KOPT-K1 (cell line): Measurements from ENCODE around the gene CAMSAP1.
"Not testable (repeated sequence)": the region's sequence is repeated elsewhere in the genome, so short reads cannot be mapped to it uniquely, and the experiment has no call there.

ENCODE experiments used
- H3K27ac ChIP-seq: fragments of 200-600 bp; sonication (generic); 2 replicates; pipeline ENCODE4 v1.5.1; 2016; ENCODE audit warnings: antibody characterized with exemption, mild to moderate bottlenecking, low read depth, low read length; ENCODE audit not compliant: poor library complexity, severe bottlenecking
- H3K36me3 ChIP-seq: fragments of 200-600 bp; sonication (generic); 2 replicates; pipeline ENCODE4 v1.5.1; 2017; ENCODE audit warnings: antibody characterized with exemption, mild to moderate bottlenecking, low read length, moderate library complexity; ENCODE audit not compliant: insufficient read depth
- H3K9me3 ChIP-seq: fragments of 200-600 bp; sonication (generic); 2 replicates; pipeline ENCODE4 v1.5.1; 2017; ENCODE audit warnings: antibody characterized with exemption, low read length, mild to moderate bottlenecking; ENCODE audit not compliant: insufficient read depth, poor library complexity, severe bottlenecking

Gene CAMSAP1

GRCh38 chr9:135907431-135908092, at the start of gene CAMSAP1:
TSS of gene CAMSAP1 (minus strand) at chr9:135907546. CDS start at chr9:135907159, 387 bp downstream.
- peaks cover 40% of the 10 kb centered on the region for H3K36me3 ChIP-seq
- H3K9me3 ChIP-seq, result no peaks in the 10 kb centered on the region
- peak within 1 kb of the TSS; percentile 69 for H3K27ac ChIP-seq

DNA sequence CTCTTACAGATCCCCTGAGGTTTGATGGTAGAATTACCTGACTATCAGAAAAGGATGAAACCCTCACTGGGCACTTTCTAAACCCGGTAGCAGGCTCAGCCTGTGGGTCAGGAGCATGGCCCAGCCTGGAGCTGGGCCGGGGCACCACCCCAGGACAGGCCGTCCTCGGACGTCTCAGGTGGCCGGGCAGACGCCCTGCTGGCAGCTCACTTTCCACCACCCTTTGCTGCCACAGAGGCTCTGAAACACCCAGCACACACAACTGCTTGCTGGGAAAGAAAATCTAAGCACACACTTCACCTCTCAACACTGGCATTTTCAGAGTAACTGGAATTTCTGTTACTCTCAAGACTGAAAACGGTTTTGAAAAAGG, 49.4 kb upstream of the CAMSAP1 start:
- Histone ChIP-seq H3K9me3 (no peaks in the 10 kb centered on the region), H3K27ac (no peak overlapping the region), H3K36me3 (peaks cover 25% of the 10 kb centered on the region; the same call in 1 of the 2 replicates)

- Histone ChIP-seq H3K27ac (no peak overlapping the region), H3K9me3 (no peaks in the 10 kb centered on the region), H3K36me3 (peaks cover 25% of the 10 kb centered on the region; the same call in 1 of the 2 replicates)
Measured at GRCh38 chr9:135955934-135956801, 48.8 kb upstream of the CAMSAP1 start.

GRCh38 chr9:135952664-135953206, 45.4 kb upstream of the CAMSAP1 start:
- Histone ChIP-seq H3K36me3 (peaks cover 38% of the 10 kb centered on the region; the same call in 1 of the 2 replicates), H3K27ac (no peak overlapping the region), H3K9me3 (no peaks in the 10 kb centered on the region)

- H3K36me3 ChIP-seq, result peaks cover 45% of the 10 kb centered on the region
- no peaks in the 10 kb centered on the region for H3K9me3 ChIP-seq
- H3K27ac ChIP-seq, result no peak overlapping the region
Measured at GRCh38 chr9:135951889-135952663, 44.7 kb upstream of the CAMSAP1 start.

GRCh38 chr9:135951310-135951709, 44.0 kb upstream of the CAMSAP1 start:
- not testable (repeated sequence) for H3K9me3 ChIP-seq, H3K27ac ChIP-seq
- H3K36me3 ChIP-seq, result peaks cover 52% of the 10 kb centered on the region

DNA sequence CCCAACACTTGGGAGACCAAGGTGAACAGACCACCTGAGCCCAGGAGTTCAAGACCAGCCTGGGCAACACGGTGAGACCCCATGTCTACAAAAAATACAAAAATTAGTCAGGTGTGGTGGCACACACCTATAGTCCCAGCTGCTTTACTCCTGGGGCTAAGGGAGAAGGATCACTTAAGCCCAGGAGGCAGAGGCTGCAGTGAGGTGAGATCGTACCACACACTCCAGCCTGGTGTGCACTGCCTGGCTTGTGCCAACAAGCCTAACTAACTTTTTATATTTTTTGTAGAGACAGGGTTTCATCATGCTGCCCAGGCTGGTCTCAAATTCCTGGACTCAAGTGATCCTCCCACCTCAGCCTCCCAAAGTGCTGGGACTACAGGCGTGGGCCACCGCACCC, 43.5 kb upstream of the CAMSAP1 start:
- H3K27ac ChIP-seq, H3K9me3 ChIP-seq: not testable (repeated sequence)
- peaks cover 57% of the 10 kb centered on the region for H3K36me3 ChIP-seq

DNA sequence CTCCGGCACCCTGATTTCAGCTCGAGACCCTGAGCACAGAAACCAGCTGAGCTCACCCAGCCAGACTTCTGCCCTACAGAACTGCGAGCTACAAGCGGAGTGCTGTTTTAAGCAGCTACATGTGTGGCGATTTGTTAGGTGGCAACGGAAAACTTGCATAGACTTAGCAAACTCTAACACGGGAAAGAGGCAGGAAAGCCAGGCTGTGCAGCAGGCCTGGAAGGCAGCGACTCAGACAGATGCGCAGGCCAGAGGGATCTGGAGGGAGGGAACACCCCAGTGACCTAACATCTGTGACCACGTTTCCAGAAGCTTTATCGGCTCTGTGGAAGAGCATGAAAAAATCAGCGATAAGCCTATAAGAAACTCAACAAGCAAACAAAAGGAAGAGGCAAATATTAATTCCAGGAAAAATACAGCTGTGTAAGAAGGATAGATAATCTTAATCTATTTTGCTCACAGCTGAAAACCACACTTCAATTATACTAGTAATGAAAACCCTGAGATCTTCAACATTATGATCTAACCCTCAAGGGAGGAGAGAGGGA, 42.9 kb upstream of the CAMSAP1 start:
- no peaks in the 10 kb centered on the region for H3K9me3 ChIP-seq
- peaks cover 63% of the 10 kb centered on the region for H3K36me3 ChIP-seq
- no peak overlapping the region for H3K27ac ChIP-seq

DNA sequence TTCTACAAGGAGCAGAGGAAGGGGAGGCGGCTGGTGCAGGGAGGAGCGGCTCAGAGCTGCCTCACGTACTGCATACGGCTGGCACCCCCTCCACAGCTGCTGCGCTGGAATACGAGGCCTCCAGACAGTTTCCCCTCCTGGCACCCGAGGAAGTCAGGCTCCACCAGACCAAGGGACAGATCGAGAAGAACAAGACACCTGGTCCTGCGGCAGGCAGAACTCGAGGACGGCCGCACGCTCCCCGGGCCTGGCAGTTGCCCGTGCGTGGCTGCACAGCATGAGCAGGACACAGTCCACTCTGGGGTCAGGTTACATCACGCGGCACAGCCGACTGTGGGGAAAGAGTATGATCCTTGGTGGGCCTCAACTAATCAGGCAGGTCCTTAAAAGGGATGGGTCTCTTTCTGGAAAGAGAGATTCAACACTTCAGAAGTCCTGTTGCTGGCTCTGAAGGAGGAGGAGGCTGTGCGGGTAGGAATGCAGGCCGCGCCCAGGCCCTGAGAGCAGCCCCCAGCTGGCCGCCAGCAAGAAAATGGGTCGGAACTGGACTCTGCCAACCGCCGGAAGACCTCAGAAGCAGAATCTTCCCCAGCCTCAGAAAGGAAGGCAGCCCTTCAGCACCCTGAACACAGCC, 42.3 kb upstream of the CAMSAP1 start:
- Histone ChIP-seq H3K9me3 (no peaks in the 10 kb centered on the region), H3K36me3 (peaks cover 63% of the 10 kb centered on the region)

DNA sequence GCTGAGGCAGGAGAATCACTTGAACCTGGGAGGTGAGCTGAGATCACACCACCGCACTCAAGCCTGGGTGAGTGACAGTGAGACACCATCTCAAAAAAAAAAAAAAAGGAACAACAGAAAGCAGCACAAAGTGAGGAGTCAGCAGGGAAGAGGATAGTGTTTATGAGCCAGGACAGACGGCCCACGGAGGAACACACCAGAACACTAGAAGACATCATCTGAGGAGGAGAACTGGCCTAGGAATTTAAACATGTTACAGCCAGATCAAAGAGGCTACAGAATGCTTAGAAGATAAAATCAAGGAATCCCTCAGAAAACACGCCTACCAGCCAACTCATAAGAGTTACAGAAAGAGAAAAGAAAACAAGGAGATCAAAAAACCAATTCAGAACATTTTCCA, 41.6 kb upstream of the CAMSAP1 start:
- H3K27ac ChIP-seq, result no peak overlapping the region
- H3K36me3 ChIP-seq, result peaks cover 64% of the 10 kb centered on the region
- no peaks in the 10 kb centered on the region for H3K9me3 ChIP-seq

More for the DNA sequence above, 42.3 kb upstream of the CAMSAP1 start:
- no peak overlapping the region for H3K27ac ChIP-seq

GRCh38 chr9:135948446-135948845, 41.1 kb upstream of the CAMSAP1 start:
- peaks cover 69% of the 10 kb centered on the region for H3K36me3 ChIP-seq
- no peak overlapping the region for H3K27ac ChIP-seq
- H3K9me3 ChIP-seq, result no peaks in the 10 kb centered on the region

- Histone ChIP-seq H3K27ac (no peak overlapping the region), H3K9me3 (no peaks in the 10 kb centered on the region), H3K36me3 (peaks cover 66% of the 10 kb centered on the region)
Measured at GRCh38 chr9:135947582-135947981, 40.2 kb upstream of the CAMSAP1 start.

DNA sequence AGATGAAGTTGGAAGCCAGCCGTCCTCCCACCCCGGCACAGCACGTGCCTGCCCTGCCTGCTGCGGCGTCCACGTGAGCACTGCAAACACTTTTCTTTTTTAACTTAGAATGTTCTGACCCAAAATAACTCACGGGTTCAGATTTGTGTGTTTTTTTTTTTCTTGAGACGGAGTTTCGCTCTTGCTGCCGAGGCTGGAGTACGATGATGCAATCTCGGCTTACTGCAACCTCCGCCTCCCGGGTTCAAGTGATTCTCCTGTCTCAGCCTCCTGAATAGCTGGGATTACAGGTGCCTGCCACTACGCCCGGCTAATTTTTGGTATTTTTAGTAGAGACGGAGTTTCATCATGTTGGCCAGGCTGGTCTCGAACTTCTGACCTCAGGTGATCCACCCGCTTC, 39.8 kb upstream of the CAMSAP1 start:
- H3K36me3 ChIP-seq, result peaks cover 62% of the 10 kb centered on the region
- not testable (repeated sequence) for H3K27ac ChIP-seq, H3K9me3 ChIP-seq

DNA sequence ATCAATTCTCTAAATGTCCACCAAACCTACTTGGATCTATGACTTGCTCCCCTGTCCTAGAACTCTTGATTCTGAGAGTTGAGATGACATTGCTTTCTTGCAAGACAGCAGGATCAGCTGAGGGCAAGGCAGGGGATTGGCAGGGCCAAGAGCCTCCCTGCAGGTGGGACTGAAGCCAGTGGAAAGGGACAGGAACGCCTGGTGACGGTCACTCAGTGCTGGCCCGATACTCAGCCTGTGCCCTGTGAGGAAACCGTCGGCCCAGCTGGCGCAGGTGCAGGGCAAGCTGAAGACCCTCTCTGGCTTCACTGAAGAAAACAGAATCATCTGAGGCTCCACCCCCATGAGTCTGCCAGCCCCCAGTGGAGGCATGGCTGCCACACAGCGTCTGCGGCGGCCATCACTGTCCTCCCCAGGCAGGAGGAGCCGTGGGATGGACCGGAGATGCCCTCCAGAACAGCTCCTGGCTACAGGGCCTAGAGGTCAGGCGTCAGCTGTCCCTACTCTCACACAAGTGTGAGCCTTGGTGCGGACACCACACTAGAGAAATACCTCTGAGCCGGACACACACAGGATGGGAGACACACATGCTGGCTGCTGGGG, 39.1 kb upstream of the CAMSAP1 start:
- Histone ChIP-seq H3K27ac (no peak overlapping the region), H3K9me3 (no peaks in the 10 kb centered on the region), H3K36me3 (peaks cover 65% of the 10 kb centered on the region)
